CD8-positive, alpha-beta memory T cell (primary cell): ENCODE data around the gene MRPL48. TPM values are rescaled to one million over a fixed set of nuclear protein-coding genes. Genes with fewer than 3 reads are reported as not detected.
"Not testable (repeated sequence)": the region's sequence is repeated elsewhere in the genome, so short reads cannot be mapped to it uniquely, and the experiment has no call there.

Experiments used
- CTCF ChIA-PET: fragments of 350-600 bp; sonication (Branson Sonifier 250); formaldehyde crosslinking; loops from one replicate; lab custom pipeline; 2021; ENCODE audit warnings: antibody characterized with exemption; lab: Charles Lee
- POLR2A ChIA-PET: fragments of 350-600 bp; sonication (Branson Sonifier 250); formaldehyde crosslinking; loops from one replicate; lab custom pipeline; 2021; ENCODE audit warnings: antibody characterized with exemption; lab: Charles Lee
- DNase-seq, 5 donors: peaks; one replicate each; pipeline versions ENCODE4 v3.0.0 to v3.0.0-alpha.2; 2020 to 2022; ENCODE audit warnings: mixed read lengths in 1 of 5
- H3K27ac ChIP-seq: one replicate; pipeline ENCODE4 v1.7.0; 2013; ENCODE audit warnings: low read depth, mild to moderate bottlenecking, low read length, moderate library complexity
- H3K27me3 ChIP-seq: 2 replicates; pipeline ENCODE4 v1.7.0; 2013; ENCODE audit warnings: low read length, mild to moderate bottlenecking; ENCODE audit not compliant: insufficient read depth, poor library complexity, severe bottlenecking
- H3K36me3 ChIP-seq: 2 replicates; pipeline ENCODE4 v1.7.0; 2013; ENCODE audit warnings: mild to moderate bottlenecking, low read length, moderate library complexity; ENCODE audit not compliant: insufficient read depth
- H3K4me1 ChIP-seq: 2 replicates; pipeline ENCODE4 v1.7.0; 2013; ENCODE audit warnings: mild to moderate bottlenecking, low read length, moderate library complexity; ENCODE audit not compliant: insufficient read depth
- H3K4me3 ChIP-seq: 2 replicates; pipeline ENCODE4 v1.7.0; 2013; ENCODE audit warnings: mild to moderate bottlenecking, low read length
- H3K9me3 ChIP-seq: 2 replicates; pipeline ENCODE4 v1.7.0; 2013; ENCODE audit warnings: mild to moderate bottlenecking, low read length
- H3K27ac Mint-ChIP-seq, 8 donors: one replicate each; pipeline ENCODE4 v1.8.0; 2020 to 2021; ENCODE audit warnings: mixed read lengths in 8 of 8, mild to moderate bottlenecking in 6 of 8, inconsistent platforms in 3 of 8, moderate library complexity in 3 of 8
- H3K27me3 Mint-ChIP-seq, 2 donors: one replicate each; pipeline ENCODE4 v1.8.0; 2020 to 2021; ENCODE audit warnings: mixed read lengths in 2 of 2, mild to moderate bottlenecking in 1 of 2, moderate library complexity in 1 of 2
- H3K36me3 Mint-ChIP-seq, 3 donors: one replicate each; pipeline ENCODE4 v1.8.0; 2020 to 2021; ENCODE audit warnings: mixed read lengths in 3 of 3, inconsistent platforms in 1 of 3, mild to moderate bottlenecking in 1 of 3
- H3K4me1 Mint-ChIP-seq, 3 donors: one replicate each; pipeline ENCODE4 v1.8.0; 2020 to 2021; ENCODE audit warnings: mixed read lengths in 3 of 3, inconsistent platforms in 1 of 3, mild to moderate bottlenecking in 1 of 3
- H3K4me3 Mint-ChIP-seq, 7 donors: one replicate each; pipeline ENCODE4 v1.8.0; 2020 to 2021; ENCODE audit warnings: mixed read lengths in 7 of 7, mild to moderate bottlenecking in 6 of 7, moderate library complexity in 4 of 7, inconsistent platforms in 2 of 7
- H3K9me3 Mint-ChIP-seq, 5 donors: one replicate each; pipeline ENCODE4 v1.8.0; 2020 to 2022; ENCODE audit warnings: mixed read lengths in 5 of 5, mild to moderate bottlenecking in 3 of 5, moderate library complexity in 2 of 5, inconsistent platforms in 1 of 5
- polyA plus RNA-seq: library from polyadenylated mRNA; unstranded; fragments of 300-500 nt; fragmentation: Illumina TruSeq; gene quantifications from one replicate; pipeline ENCODE4 v1.2.3, GENCODE V29; 2021
- total RNA-seq, 2 experiments: library from RNA; stranded (reverse); gene quantifications; one replicate each; pipeline ENCODE4 v1.2.3, GENCODE V29; 2021

MRPL48 gene
- total and polyA plus RNA-seq, 3 experiments from 2014 or later: 56.8 to 66.7 (median 63.1) TPM

DNA sequence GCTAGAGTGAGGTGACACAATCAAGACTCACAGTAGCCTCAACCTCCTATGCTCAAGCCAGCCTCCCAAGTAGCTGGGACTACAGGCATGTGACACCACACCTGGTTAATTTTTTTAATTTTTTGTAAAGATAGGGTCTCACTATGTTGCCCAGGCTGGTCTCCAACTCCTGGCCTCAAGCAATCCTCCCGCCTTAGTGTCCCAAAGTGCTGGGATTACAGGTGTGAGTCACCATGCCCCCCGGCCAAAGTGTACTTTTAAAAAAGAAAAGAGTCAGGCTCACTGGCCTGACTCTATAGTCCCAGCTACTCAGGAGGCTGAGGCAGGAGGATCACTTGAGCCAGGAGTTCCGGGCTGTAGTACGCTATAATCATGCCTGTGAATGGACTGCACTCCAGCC, 36.8 kb upstream of the MRPL48 start:
- H3K4me1 ChIP-seq: peaks cover 15% of the 10 kb centered on the region
- H3K9me3 ChIP-seq, H3K27me3 Mint-ChIP-seq, DNase-seq, H3K9me3 Mint-ChIP-seq, H3K27ac ChIP-seq, H3K4me3 ChIP-seq, POLR2A ChIA-PET, H3K4me3 Mint-ChIP-seq, H3K27me3 ChIP-seq, CTCF ChIA-PET, H3K36me3 ChIP-seq: not testable (repeated sequence)
- peak overlapping the region in 5 of 8 donors; percentile 7 to 81 (median 35) for H3K27ac Mint-ChIP-seq
- peaks cover 0 to 28% (median 0%) of the 10 kb centered on the region in 3 donors for H3K36me3 Mint-ChIP-seq
- H3K4me1 Mint-ChIP-seq: peaks cover 51 to 82% (median 64%) of the 10 kb centered on the region in 3 donors

DNA sequence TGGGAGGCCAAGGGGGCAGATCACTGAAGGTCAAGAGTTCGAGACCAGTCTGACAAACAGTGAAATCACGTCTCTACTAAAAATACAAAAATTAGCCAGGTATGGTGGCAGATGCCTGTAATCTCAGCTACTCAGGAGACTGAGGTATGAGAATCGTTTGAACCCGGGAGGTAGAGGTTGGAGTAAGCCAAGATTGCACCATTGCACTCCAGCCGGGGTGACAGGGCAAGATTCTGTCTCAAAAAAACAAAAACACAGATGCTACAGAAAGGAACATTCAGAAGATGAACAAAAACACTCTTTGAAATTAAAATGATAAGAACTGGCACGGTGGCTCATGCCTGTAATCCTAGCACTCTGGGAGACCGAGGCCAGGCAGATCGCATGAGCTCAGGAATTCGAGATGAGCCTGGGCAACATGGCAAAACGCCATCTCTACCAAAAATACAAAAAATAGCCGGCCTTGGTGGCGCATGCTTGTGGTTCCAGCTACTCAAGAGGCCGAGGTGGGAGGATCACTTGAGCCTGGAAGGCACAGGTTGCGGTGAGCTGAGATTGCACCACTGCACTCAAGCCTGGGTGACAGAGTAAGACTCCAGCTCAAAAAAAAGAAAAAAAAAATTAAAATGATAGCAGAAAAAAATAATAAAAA, 35.3 kb upstream of the MRPL48 start:
- peaks cover 0 to 28% (median 0%) of the 10 kb centered on the region in 3 donors for H3K36me3 Mint-ChIP-seq
- peak overlapping the region in 3 of 8 donors; percentile 1 to 90 (median 79) for H3K27ac Mint-ChIP-seq
- no peaks in the 10 kb centered on the region for H3K9me3 Mint-ChIP-seq
- peak overlapping the region in 1 of 7 donors; percentile 34 for H3K4me3 Mint-ChIP-seq
- Histone ChIP-seq H3K4me3 (no peak overlapping the region), H3K4me1 (peaks cover 15% of the 10 kb centered on the region), H3K27me3 (no peaks in the 10 kb centered on the region), H3K27ac (no peak overlapping the region), H3K36me3 (no peaks in the 10 kb centered on the region), H3K9me3 (no peaks in the 10 kb centered on the region)
- H3K27me3 Mint-ChIP-seq: no peaks in the 10 kb centered on the region
- peaks cover 51 to 82% (median 74%) of the 10 kb centered on the region in 3 donors for H3K4me1 Mint-ChIP-seq
- ChIA-PET POLR2A (interaction anchor here (1.0 kb wide), 1 partner anchor 9 kb away, joined by 4 read pairs; no protein-coding TSS in a partner anchor), CTCF (interaction anchor here (1.0 kb wide), 1 partner anchor 9 kb away, joined by 3 read pairs; no protein-coding TSS in a partner anchor)
- DNase-seq: no peak

DNA sequence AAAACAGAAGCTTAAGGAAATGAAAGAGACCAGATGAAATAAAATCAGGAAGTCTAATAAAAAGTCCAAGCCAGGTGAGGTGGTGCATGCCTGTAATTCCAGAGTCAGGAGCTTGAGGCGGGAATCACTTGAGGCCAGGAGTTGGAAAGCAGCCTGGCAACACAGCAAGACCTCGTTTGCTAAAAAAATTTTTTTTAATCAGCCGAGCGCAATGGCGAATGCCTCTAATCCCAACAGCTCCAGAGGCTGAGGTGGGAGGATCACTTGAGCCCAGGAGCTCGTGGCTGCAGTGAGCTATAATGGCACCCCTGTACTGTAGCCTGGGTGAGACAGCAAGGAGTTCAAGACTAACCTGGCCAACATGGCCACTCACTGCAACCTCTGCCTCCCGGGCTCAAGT, 34.8 kb upstream of the MRPL48 start:
- POLR2A ChIA-PET: interaction anchor here (1.0 kb wide), 1 partner anchor 9 kb away, joined by 4 read pairs; no protein-coding TSS in a partner anchor
- CTCF ChIA-PET: interaction anchor here (1.0 kb wide), 1 partner anchor 9 kb away, joined by 3 read pairs; no protein-coding TSS in a partner anchor
- Mint-ChIP-seq H3K36me3 (peaks cover 0 to 26% (median 0%) of the 10 kb centered on the region in 3 donors), H3K9me3 (no peaks in the 10 kb centered on the region), H3K4me3 (no peak overlapping the region), H3K4me1 (peaks cover 49 to 82% (median 74%) of the 10 kb centered on the region in 3 donors), H3K27ac (peak overlapping the region in 1 of 8 donors; percentile 19), H3K27me3 (no peaks in the 10 kb centered on the region)
- no peak overlapping the region for H3K27ac ChIP-seq
- no peak for DNase-seq
- peaks cover 18% of the 10 kb centered on the region for H3K4me1 ChIP-seq
- H3K27me3 ChIP-seq: no peaks in the 10 kb centered on the region
- H3K4me3 ChIP-seq: no peak overlapping the region
- no peaks in the 10 kb centered on the region for H3K9me3 ChIP-seq
- H3K36me3 ChIP-seq: no peaks in the 10 kb centered on the region

DNA sequence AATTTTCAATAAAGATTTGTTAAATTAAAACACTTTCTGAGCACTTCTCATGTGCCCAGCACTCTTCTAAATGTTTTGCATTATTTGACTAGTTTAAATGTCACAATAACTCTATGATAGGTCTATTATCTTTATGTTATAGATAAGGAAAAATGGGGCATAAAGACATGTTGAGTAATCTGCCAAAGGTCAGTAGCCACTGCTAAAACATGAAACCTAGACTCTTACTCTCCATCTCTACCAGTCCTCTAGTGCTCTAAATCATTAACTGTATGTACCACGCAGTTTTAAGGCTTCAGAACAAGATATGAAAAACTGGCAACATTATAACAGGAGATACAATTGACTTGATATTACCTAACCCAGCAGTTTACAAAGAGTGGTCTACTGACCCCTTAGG, 33.7 kb upstream of the MRPL48 start:
- H3K27me3 ChIP-seq: no peaks in the 10 kb centered on the region
- H3K4me3 ChIP-seq: no peak overlapping the region
- H3K27ac Mint-ChIP-seq: peak overlapping the region in 1 of 8 donors; percentile 32
- no peaks in the 10 kb centered on the region for H3K9me3 Mint-ChIP-seq
- peaks cover 29% of the 10 kb centered on the region for H3K4me1 ChIP-seq
- POLR2A ChIA-PET: no interaction called here
- H3K4me1 Mint-ChIP-seq: peaks cover 57 to 83% (median 78%) of the 10 kb centered on the region in 3 donors
- H3K27ac ChIP-seq: no peak overlapping the region
- H3K9me3 ChIP-seq: no peaks in the 10 kb centered on the region
- H3K36me3 Mint-ChIP-seq: peaks cover 0 to 26% (median 0%) of the 10 kb centered on the region in 3 donors
- H3K4me3 Mint-ChIP-seq: no peak overlapping the region
- no peak for DNase-seq
- no peaks in the 10 kb centered on the region for H3K27me3 Mint-ChIP-seq
- CTCF ChIA-PET: no interaction called here
- H3K36me3 ChIP-seq: no peaks in the 10 kb centered on the region

DNA sequence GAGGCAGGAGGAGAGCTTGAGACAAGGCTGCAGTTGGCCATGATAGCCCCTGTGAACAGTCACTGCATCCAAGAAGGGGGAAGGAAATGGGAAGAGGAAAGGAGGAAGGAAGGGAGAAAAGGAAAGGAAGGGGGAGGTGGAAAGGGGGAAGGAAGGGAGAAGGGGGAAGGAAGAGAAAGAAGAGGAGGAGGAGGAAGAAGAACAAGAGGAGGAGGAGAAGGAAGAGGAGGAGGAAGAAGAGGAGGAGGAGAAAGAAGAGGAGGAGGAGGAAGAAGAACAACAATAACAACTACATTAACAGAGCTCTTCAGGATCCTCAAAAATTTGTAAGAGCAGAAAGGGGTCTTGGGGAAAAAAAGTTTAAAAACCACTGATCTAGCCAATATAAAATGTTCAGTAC, 32.0 kb upstream of the MRPL48 start:
- Histone ChIP-seq H3K9me3 (no peaks in the 10 kb centered on the region), H3K27ac (no peak overlapping the region), H3K4me3 (no peak overlapping the region), H3K27me3 (no peaks in the 10 kb centered on the region), H3K4me1 (peaks cover 42% of the 10 kb centered on the region), H3K36me3 (no peaks in the 10 kb centered on the region)
- ChIA-PET POLR2A (interaction anchor here (1.6 kb wide), 1 partner anchor 24 kb away, joined by 4 read pairs; no protein-coding TSS in a partner anchor), CTCF (no interaction called here)
- H3K4me1 Mint-ChIP-seq: peaks cover 55 to 76% (median 72%) of the 10 kb centered on the region in 3 donors
- H3K9me3 Mint-ChIP-seq: no peaks in the 10 kb centered on the region
- no peak for DNase-seq
- no peaks in the 10 kb centered on the region for H3K27me3 Mint-ChIP-seq
- H3K4me3 Mint-ChIP-seq: peak overlapping the region in 1 of 7 donors; percentile 40
- peak overlapping the region in 1 of 8 donors; percentile 87 for H3K27ac Mint-ChIP-seq
- H3K36me3 Mint-ChIP-seq: peaks cover 0 to 26% (median 0%) of the 10 kb centered on the region in 3 donors

DNA sequence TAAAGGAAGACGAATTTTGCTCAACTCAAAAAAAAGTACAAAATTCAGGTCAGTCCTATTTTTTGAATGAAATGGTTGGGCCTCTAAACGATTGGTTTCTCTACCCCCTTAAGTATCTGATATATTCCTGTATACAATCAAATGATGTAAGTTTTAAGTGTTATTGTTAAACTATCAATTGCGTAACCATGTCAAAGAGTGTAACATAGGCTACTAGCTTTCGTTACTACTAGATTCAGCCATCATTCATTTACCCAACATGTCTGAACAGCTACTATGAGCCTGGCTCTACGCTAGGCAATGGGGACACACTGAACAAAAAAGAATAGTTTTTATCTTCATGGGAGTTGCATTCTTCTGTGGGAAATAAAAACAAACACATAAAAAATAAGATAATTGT, 30.1 kb upstream of the MRPL48 start:
- CTCF ChIA-PET: no interaction called here

DNA sequence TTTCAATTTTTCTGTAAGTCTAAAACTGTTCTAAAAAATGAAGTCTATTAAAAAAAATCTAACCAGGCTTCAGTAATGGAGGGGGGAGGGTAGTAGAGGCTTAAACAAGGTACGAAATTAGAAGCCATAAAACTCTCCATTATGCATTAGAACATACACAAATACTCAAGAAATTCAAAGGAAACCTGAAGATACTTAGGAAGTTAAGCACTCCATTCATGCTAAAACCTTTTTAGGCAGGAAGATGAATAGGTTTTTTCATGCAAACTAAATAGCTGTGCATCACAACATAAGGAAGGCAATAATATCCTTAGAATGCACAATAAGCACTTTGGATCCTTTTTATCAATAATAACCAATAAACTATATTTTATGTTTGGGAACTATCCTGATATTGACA, 29.2 kb upstream of the MRPL48 start:
- POLR2A ChIA-PET: no interaction called here
- CTCF ChIA-PET: no interaction called here
- no peak overlapping the region for H3K4me3 ChIP-seq

More for the DNA sequence above, 30.1 kb upstream of the MRPL48 start:
- Mint-ChIP-seq H3K9me3 (no peaks in the 10 kb centered on the region), H3K4me1 (peaks cover 44 to 64% (median 62%) of the 10 kb centered on the region in 3 donors), H3K27me3 (no peaks in the 10 kb centered on the region), H3K27ac (no peak overlapping the region), H3K36me3 (peaks cover 0 to 13% (median 0%) of the 10 kb centered on the region in 3 donors), H3K4me3 (peak overlapping the region in 1 of 7 donors; percentile 78)
- no peak for DNase-seq
- Histone ChIP-seq H3K4me1 (peaks cover 31% of the 10 kb centered on the region), H3K36me3 (no peaks in the 10 kb centered on the region), H3K9me3 (no peaks in the 10 kb centered on the region), H3K27me3 (no peaks in the 10 kb centered on the region), H3K4me3 (no peak overlapping the region), H3K27ac (no peak overlapping the region)
- POLR2A ChIA-PET: no interaction called here

DNA sequence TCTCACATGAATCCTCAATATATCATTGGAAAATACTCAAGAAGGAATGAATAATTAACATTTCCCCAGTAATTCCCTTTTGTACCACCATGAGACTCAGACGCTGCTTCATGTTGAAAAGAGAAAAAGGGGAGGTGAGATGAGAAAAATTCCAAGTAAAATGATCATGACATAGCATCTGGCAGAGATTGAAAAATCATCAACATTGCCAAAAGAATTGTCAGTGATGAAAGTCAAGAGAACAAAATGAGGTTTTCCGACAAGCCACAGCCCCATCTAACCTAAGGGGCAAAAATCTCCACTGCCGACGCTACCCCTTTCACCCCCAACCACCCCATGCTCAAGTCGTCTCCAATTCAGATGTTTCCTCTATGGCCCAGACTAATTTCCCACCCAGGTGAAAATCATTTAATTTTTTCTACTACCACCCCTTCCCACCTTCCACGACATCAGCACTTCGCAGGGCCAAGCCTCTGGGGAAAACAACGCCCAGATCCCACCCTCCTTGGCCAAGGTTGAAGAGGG, 28.0 kb upstream of the MRPL48 start:
- POLR2A ChIA-PET: interaction anchor here (1.8 to 2.6 kb wide), 2 partner anchors 20 to 161 kb away, joined by 9 to 71 read pairs; partner anchors contain the start of gene FAM168A
- Histone ChIP-seq H3K27ac (peak overlapping the region; percentile 87), H3K9me3 (no peaks in the 10 kb centered on the region), H3K27me3 (no peaks in the 10 kb centered on the region), H3K4me3 (peak overlapping the region; percentile 83), H3K36me3 (no peaks in the 10 kb centered on the region), H3K4me1 (peaks cover 31% of the 10 kb centered on the region)
- DNase-seq: peak in 1 of 5 donors; percentile 0
- CTCF ChIA-PET: interaction anchor here (1.4 kb wide), 1 partner anchor 28 kb away, joined by 5 read pairs; the partner anchor contains the start of gene MRPL48
- Mint-ChIP-seq H3K27ac (peak overlapping the region; percentile 57 to 97 (median 87)), H3K36me3 (peaks cover 0 to 4% (median 0%) of the 10 kb centered on the region in 3 donors), H3K27me3 (no peaks in the 10 kb centered on the region), H3K9me3 (no peaks in the 10 kb centered on the region), H3K4me1 (peaks cover 36 to 49% (median 49%) of the 10 kb centered on the region in 3 donors), H3K4me3 (peak overlapping the region; percentile 78 to 94 (median 90))

More for the DNA sequence above, 29.2 kb upstream of the MRPL48 start:
- peaks cover 42 to 60% (median 59%) of the 10 kb centered on the region in 3 donors for H3K4me1 Mint-ChIP-seq
- H3K27ac Mint-ChIP-seq: peak overlapping the region in 5 of 8 donors; percentile 26 to 87 (median 68)
- H3K27me3 Mint-ChIP-seq: no peaks in the 10 kb centered on the region
- DNase-seq: no peak
- Histone ChIP-seq H3K9me3 (no peaks in the 10 kb centered on the region), H3K27ac (no peak overlapping the region), H3K36me3 (no peaks in the 10 kb centered on the region), H3K27me3 (no peaks in the 10 kb centered on the region), H3K4me1 (peaks cover 31% of the 10 kb centered on the region)
- H3K9me3 Mint-ChIP-seq: no peaks in the 10 kb centered on the region
- H3K4me3 Mint-ChIP-seq: peak overlapping the region; percentile 52 to 94 (median 78)
- peaks cover 0 to 11% (median 0%) of the 10 kb centered on the region in 3 donors for H3K36me3 Mint-ChIP-seq
